Neural crest cell (in vitro differentiated cells): ENCODE results near the gene EXOC4. TPM values are rescaled to one million over a fixed set of nuclear protein-coding genes. Genes with fewer than 3 reads are reported as not detected.

Experiments used
- DNase-seq: peaks from one replicate; pipeline ENCODE4 v3.0.0; 2021; ENCODE audit warnings: low read depth, mixed read lengths, low spot score
- H3K27ac Mint-ChIP-seq: one replicate; pipeline ENCODE4 v1.8.0; 2021; ENCODE audit warnings: mild to moderate bottlenecking, mixed read lengths; ENCODE audit not compliant: unreplicated experiment
- H3K27me3 Mint-ChIP-seq: 2 replicates; pipeline ENCODE4 v1.8.0; 2021; ENCODE audit warnings: low read depth, mild to moderate bottlenecking, mixed read lengths
- H3K36me3 Mint-ChIP-seq: 2 replicates; pipeline ENCODE4 v1.8.0; 2021; ENCODE audit warnings: low read depth, mild to moderate bottlenecking, mixed read lengths
- H3K4me1 Mint-ChIP-seq: 2 replicates; pipeline ENCODE4 v1.8.0; 2021; ENCODE audit warnings: mixed read lengths
- H3K4me3 Mint-ChIP-seq: one replicate; pipeline ENCODE4 v1.8.0; 2021; ENCODE audit warnings: mild to moderate bottlenecking, mixed read lengths
- H3K9me3 Mint-ChIP-seq: 2 replicates; pipeline ENCODE4 v1.8.0; 2021; ENCODE audit warnings: mixed read lengths
- total RNA-seq: library from RNA; stranded (reverse); gene quantifications from 2 replicates; pipeline ENCODE4 v1.2.1, GENCODE V29; 2021
- TF ChIP-seq, protein P1 (sequence below): fragments of 200-600 bp; sonication (generic); conservative IDR thresholded peaks from 2 replicates; pipeline ENCODE4 v1.5.0; 2021; ENCODE audit warnings: antibody characterized with exemption, mild to moderate bottlenecking

EXOC4 gene
- total RNA-seq, 1 donor from 2014 or later = 79.7 TPM

DNA sequence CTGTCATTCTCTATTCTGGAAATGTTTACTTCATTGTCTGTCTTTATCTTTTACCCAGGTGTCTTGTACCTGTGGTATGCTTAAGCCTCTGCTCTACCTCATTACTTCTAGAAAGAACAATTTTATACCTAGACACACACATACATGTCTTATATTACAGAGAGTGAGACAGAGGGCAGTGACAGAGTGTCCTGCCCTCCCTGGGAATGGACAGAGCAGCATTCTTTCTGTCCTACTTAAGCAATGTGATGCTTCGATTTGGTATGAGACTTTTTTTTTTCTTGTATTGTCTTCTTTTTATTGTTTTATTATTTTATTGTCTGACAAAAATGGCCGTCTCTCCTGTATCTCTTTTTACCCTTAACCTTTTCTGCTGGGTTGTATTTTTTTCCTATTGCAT is 286.1 kb downstream of the EXOC4 start:
- Mint-ChIP-seq H3K27ac (no peak overlapping the region), H3K4me3 (no peak overlapping the region), H3K36me3 (no peaks in the 10 kb centered on the region), H3K9me3 (no peaks in the 10 kb centered on the region), H3K27me3 (no peaks in the 10 kb centered on the region), H3K4me1 (no peaks in the 10 kb centered on the region)
- TF ChIP-seq, protein P1, sequence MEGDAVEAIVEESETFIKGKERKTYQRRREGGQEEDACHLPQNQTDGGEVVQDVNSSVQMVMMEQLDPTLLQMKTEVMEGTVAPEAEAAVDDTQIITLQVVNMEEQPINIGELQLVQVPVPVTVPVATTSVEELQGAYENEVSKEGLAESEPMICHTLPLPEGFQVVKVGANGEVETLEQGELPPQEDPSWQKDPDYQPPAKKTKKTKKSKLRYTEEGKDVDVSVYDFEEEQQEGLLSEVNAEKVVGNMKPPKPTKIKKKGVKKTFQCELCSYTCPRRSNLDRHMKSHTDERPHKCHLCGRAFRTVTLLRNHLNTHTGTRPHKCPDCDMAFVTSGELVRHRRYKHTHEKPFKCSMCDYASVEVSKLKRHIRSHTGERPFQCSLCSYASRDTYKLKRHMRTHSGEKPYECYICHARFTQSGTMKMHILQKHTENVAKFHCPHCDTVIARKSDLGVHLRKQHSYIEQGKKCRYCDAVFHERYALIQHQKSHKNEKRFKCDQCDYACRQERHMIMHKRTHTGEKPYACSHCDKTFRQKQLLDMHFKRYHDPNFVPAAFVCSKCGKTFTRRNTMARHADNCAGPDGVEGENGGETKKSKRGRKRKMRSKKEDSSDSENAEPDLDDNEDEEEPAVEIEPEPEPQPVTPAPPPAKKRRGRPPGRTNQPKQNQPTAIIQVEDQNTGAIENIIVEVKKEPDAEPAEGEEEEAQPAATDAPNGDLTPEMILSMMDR = no peak
- DNase-seq = no peak

DNA sequence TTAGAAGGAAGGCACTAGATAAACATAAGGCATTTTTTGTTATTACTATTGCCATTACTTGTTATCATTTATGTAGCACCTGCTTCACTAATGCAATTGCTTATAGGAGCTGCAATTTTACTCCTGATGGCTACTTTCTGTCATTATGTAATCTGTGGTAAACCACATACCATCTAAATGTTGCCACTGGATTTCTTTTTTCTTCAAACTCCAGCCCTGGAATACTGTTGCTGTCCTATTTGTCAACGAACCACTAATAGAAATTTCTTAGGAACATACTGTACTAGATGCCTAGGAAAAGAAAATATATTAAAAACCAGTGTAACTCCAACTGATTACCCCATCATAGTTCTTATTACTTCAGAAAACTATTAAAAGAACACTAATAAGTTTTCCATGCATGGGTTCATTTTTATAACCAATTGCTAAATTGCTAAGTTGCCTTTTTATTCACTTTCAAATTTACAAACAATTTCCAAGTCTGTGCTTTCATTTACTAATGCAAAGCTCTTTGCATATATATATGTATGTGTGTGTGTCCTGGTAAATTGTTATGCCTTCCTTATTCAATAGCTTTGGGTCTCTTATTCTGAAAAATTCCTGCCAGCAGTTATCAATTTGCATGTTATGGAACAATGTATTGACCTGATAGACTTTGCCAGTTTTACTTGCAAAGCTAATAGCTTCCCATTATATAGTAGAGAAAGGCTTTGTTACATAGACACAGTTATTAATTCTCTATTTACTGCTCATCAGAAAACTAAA is 287.4 kb downstream of the EXOC4 start:
- H3K27ac Mint-ChIP-seq = no peak overlapping the region
- H3K36me3 Mint-ChIP-seq = no peaks in the 10 kb centered on the region
- no peak overlapping the region for H3K4me3 Mint-ChIP-seq
- DNase-seq = no peak
- H3K9me3 Mint-ChIP-seq = no peaks in the 10 kb centered on the region
- H3K27me3 Mint-ChIP-seq = no peaks in the 10 kb centered on the region
- H3K4me1 Mint-ChIP-seq = no peaks in the 10 kb centered on the region
- TF ChIP-seq, protein P1 = no peak

DNA sequence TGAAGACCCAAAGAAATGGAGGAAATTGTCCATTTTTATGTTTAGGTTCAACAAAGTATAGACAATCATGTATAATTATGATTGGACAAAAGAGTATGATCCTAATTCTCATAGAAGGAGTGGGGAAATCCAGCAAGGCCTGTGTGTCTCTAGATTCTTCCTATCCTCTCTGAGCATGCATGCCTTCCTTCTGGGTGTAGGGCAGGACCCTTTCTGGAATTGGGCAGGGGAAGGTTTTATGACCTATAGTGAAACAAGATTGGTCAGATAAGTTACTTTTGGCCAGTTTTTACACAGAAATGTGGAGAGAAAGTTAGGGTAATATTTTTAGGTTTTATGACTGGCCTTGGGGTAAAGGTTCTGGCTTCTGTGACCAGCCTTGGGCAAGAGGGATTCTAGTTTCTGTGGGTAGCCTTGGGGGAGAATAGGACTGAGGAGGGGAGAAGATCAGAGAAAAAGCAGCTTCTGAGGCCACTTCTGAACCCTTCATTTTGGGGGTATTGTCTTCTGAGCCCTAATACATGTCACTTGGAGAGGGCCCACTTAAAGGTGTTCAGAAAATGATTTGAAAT is 289.4 kb downstream of the EXOC4 start:
- Mint-ChIP-seq H3K36me3 (no peaks in the 10 kb centered on the region), H3K27me3 (no peaks in the 10 kb centered on the region), H3K27ac (no peak overlapping the region), H3K4me1 (no peaks in the 10 kb centered on the region), H3K4me3 (no peak overlapping the region), H3K9me3 (no peaks in the 10 kb centered on the region)
- TF ChIP-seq, protein P1 = no peak
- DNase-seq = no peak

DNA sequence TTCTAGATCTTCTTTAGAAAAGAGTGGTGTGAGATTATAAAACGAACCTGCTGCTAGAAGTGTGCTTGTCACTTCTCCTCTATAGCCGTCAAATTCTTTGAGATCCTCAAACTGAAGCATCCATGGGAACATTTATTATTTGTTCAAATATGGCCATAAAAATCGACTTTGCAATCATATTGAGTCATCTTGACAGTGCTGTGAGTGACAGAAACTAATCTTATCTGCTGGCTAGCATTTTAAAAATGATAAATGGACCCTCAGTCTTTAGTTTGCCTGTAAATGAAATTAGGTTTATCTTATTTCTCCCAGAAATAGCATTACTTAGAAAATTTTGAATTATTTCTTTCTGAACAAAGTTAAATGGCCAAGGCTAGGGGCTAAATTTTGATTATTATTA is 290.8 kb downstream of the EXOC4 start:
- Mint-ChIP-seq H3K27ac (no peak overlapping the region), H3K9me3 (no peaks in the 10 kb centered on the region), H3K36me3 (peaks cover 3% of the 10 kb centered on the region), H3K27me3 (no peaks in the 10 kb centered on the region), H3K4me1 (no peaks in the 10 kb centered on the region), H3K4me3 (no peak overlapping the region)
- TF ChIP-seq, protein P1 = no peak
- no peak for DNase-seq

DNA sequence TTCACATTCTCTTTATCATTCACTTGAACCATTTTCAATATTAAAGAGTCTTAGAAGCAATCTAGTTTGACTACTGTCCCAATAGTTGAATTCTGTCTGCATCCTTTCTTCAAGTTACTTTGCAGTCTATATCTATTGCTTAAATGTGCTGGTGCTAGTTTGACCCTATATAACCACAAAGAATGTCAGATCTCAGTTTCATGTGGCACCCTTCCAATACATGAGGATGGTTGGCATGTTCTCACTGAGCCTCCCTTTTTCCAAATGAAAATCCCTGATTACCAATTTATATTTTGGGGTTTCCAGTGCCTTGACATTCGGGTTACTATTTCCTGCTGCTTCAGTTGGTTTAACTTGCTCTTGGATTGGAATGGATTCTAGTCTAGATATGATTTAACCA is 292.7 kb downstream of the EXOC4 start:
- no peaks in the 10 kb centered on the region for H3K27me3 Mint-ChIP-seq
- H3K36me3 Mint-ChIP-seq = peaks cover 3% of the 10 kb centered on the region
- no peak overlapping the region for H3K4me3 Mint-ChIP-seq
- no peak overlapping the region for H3K27ac Mint-ChIP-seq
- H3K4me1 Mint-ChIP-seq = no peaks in the 10 kb centered on the region
- TF ChIP-seq, protein P1 = no peak
- no peaks in the 10 kb centered on the region for H3K9me3 Mint-ChIP-seq
- DNase-seq = no peak
